Stomach smooth muscle (tissue), 2 donors: Measurements from ENCODE around the gene C16orf95.
"Not testable (repeated sequence)": the region's sequence is repeated elsewhere in the genome, so short reads cannot be mapped to it uniquely, and the experiment has no call there.

Source experiments
- H3K27ac ChIP-seq: one replicate; pipeline ENCODE4 v1.7.0; 2013; ENCODE audit warnings: mild to moderate bottlenecking, low read length, inconsistent platforms
- H3K27me3 ChIP-seq, 2 donors: one replicate each; pipeline ENCODE4 v1.7.0; 2013; ENCODE audit warnings: low read length in 2 of 2; ENCODE audit not compliant: insufficient read depth in 2 of 2, control insufficient read depth in 1 of 2
- H3K36me3 ChIP-seq, 2 donors: one replicate each; pipeline ENCODE4 v1.7.0; 2013; ENCODE audit warnings: low read length in 2 of 2; ENCODE audit not compliant: control insufficient read depth in 2 of 2, insufficient read depth in 2 of 2
- H3K4me1 ChIP-seq: one replicate; pipeline ENCODE4 v1.7.0; 2013; ENCODE audit warnings: low read length; ENCODE audit not compliant: control insufficient read depth, insufficient read depth
- H3K4me3 ChIP-seq, 2 donors: one replicate each; pipeline ENCODE4 v1.7.0; 2013; ENCODE audit warnings: low read length in 2 of 2
- H3K9ac ChIP-seq, 2 donors: one replicate each; pipeline ENCODE4 v1.7.0; 2013; ENCODE audit warnings: low read length in 2 of 2, mild to moderate bottlenecking in 1 of 2
- H3K9me3 ChIP-seq, 2 donors: one replicate each; pipeline ENCODE4 v1.7.0; 2013; ENCODE audit warnings: low read length in 2 of 2; ENCODE audit not compliant: control insufficient read depth in 2 of 2
- donor health status: healthy.
- donor health status: Pancreatic carcinoma.

Gene C16orf95

GRCh38 chr16:87346517-87347060 is 29.4 kb upstream of the C16orf95 start:
- peaks cover 33 to 39% of the 10 kb centered on the region in 2 donors for H3K36me3 ChIP-seq
- peaks cover 7% of the 10 kb centered on the region for H3K4me1 ChIP-seq
- no peak overlapping the region for H3K27ac ChIP-seq
- H3K9me3 ChIP-seq = no peaks in the 10 kb centered on the region
- H3K4me3 ChIP-seq = no peak overlapping the region
- no peak overlapping the region for H3K9ac ChIP-seq
- H3K27me3 ChIP-seq = no peaks in the 10 kb centered on the region

GRCh38 chr16:87345726-87346424 is 28.7 kb upstream of the C16orf95 start:
- H3K36me3 ChIP-seq = peaks cover 33 to 39% of the 10 kb centered on the region in 2 donors
- no peaks in the 10 kb centered on the region for H3K9me3 ChIP-seq
- no peak overlapping the region for H3K9ac ChIP-seq
- H3K27me3 ChIP-seq = no peaks in the 10 kb centered on the region
- peaks cover 7% of the 10 kb centered on the region for H3K4me1 ChIP-seq
- no peak overlapping the region for H3K4me3 ChIP-seq
- H3K27ac ChIP-seq = no peak overlapping the region

GRCh38 chr16:87344931-87345631 is 27.9 kb upstream of the C16orf95 start:
- H3K4me3 ChIP-seq = no peak overlapping the region
- H3K9ac ChIP-seq = no peak overlapping the region
- H3K27ac ChIP-seq = no peak overlapping the region
- peaks cover 7% of the 10 kb centered on the region for H3K4me1 ChIP-seq
- H3K9me3 ChIP-seq = no peaks in the 10 kb centered on the region
- no peaks in the 10 kb centered on the region for H3K27me3 ChIP-seq
- peaks cover 36 to 42% of the 10 kb centered on the region in 2 donors for H3K36me3 ChIP-seq

GRCh38 chr16:87344165-87344930 is 27.2 kb upstream of the C16orf95 start:
- no peak overlapping the region for H3K4me3 ChIP-seq
- H3K27ac ChIP-seq = no peak overlapping the region
- peaks cover 5% of the 10 kb centered on the region for H3K4me1 ChIP-seq
- peaks cover 38 to 46% of the 10 kb centered on the region in 2 donors for H3K36me3 ChIP-seq
- H3K9me3 ChIP-seq = no peaks in the 10 kb centered on the region
- no peaks in the 10 kb centered on the region for H3K27me3 ChIP-seq
- no peak overlapping the region for H3K9ac ChIP-seq

GRCh38 chr16:87343753-87344050 is 26.5 kb upstream of the C16orf95 start:
- no peaks in the 10 kb centered on the region for H3K27me3 ChIP-seq
- peaks cover 42 to 47% of the 10 kb centered on the region in 2 donors for H3K36me3 ChIP-seq

GRCh38 chr16:87342978-87343752 is 26.0 kb upstream of the C16orf95 start:
- Histone ChIP-seq H3K4me3 (no peak overlapping the region), H3K4me1 (peaks cover 5% of the 10 kb centered on the region), H3K9me3 (no peaks in the 10 kb centered on the region), H3K36me3 (peaks cover 42 to 43% of the 10 kb centered on the region in 2 donors), H3K27me3 (no peaks in the 10 kb centered on the region), H3K27ac (no peak overlapping the region), H3K9ac (no peak overlapping the region)

More at GRCh38 chr16:87343753-87344050, 26.5 kb upstream of the C16orf95 start:
- H3K9ac ChIP-seq = no peak overlapping the region
- no peak overlapping the region for H3K4me3 ChIP-seq
- H3K27ac ChIP-seq = no peak overlapping the region
- H3K4me1 ChIP-seq = peaks cover 5% of the 10 kb centered on the region
- H3K9me3 ChIP-seq = no peaks in the 10 kb centered on the region

GRCh38 chr16:87342504-87342903 is 25.3 kb upstream of the C16orf95 start:
- Histone ChIP-seq H3K36me3 (peaks cover 42 to 43% of the 10 kb centered on the region in 2 donors), H3K9me3 (no peaks in the 10 kb centered on the region), H3K9ac (no peak overlapping the region), H3K27ac (no peak overlapping the region), H3K4me3 (no peak overlapping the region), H3K4me1 (peaks cover 5% of the 10 kb centered on the region), H3K27me3 (no peaks in the 10 kb centered on the region)

GRCh38 chr16:87340198-87340597 is 23.0 kb upstream of the C16orf95 start:
- H3K4me1 ChIP-seq = peaks cover 5% of the 10 kb centered on the region
- H3K9me3 ChIP-seq = no peaks in the 10 kb centered on the region
- no peak overlapping the region for H3K27ac ChIP-seq
- H3K27me3 ChIP-seq = no peaks in the 10 kb centered on the region
- H3K36me3 ChIP-seq = peaks cover 35 to 38% of the 10 kb centered on the region in 2 donors
- H3K4me3 ChIP-seq = no peak overlapping the region
- no peak overlapping the region for H3K9ac ChIP-seq

GRCh38 chr16:87339724-87340105 is 22.5 kb upstream of the C16orf95 start:
- not testable (repeated sequence) for H3K27ac ChIP-seq, H3K4me1 ChIP-seq, H3K9me3 ChIP-seq, H3K4me3 ChIP-seq, H3K9ac ChIP-seq, H3K27me3 ChIP-seq
- H3K36me3 ChIP-seq = peaks cover 40% of the 10 kb centered on the region in 2 donors

GRCh38 chr16:87339086-87339723 is 22.0 kb upstream of the C16orf95 start:
- no peaks in the 10 kb centered on the region for H3K9me3 ChIP-seq
- H3K27ac ChIP-seq = no peak overlapping the region
- H3K9ac ChIP-seq = no peak overlapping the region
- H3K27me3 ChIP-seq = no peaks in the 10 kb centered on the region
- no peak overlapping the region for H3K4me3 ChIP-seq
- H3K36me3 ChIP-seq = peaks cover 45% of the 10 kb centered on the region in 2 donors
- H3K4me1 ChIP-seq = no peaks in the 10 kb centered on the region
